NCI-H1930 (cell line): ENCODE results near the gene DHRS2.

Experiments used
- DNase-seq, 2 experiments: peaks; one replicate each; lab custom pipeline; 2025; lab: John Stamatoyannopoulos, UW

Gene DHRS2

GRCh38 chr14:23612802-23613201 lies 23.4 kb upstream of the DHRS2 start:
- no peak for DNase-seq

GRCh38 chr14:23613242-23614070 lies 22.7 kb upstream of the DHRS2 start:
- DNase-seq: no peak

- no peak for DNase-seq
Observed at GRCh38 chr14:23614395-23614828, 21.8 kb upstream of the DHRS2 start.

GRCh38 chr14:23615856-23616255 lies 20.3 kb upstream of the DHRS2 start:
- no peak for DNase-seq

- no peak for DNase-seq
Observed at GRCh38 chr14:23617539-23617938, 18.6 kb upstream of the DHRS2 start.

- no peak for DNase-seq
Observed at GRCh38 chr14:23618415-23618988, 17.7 kb upstream of the DHRS2 start.

GRCh38 chr14:23620177-23620702 lies 15.9 kb upstream of the DHRS2 start:
- no peak for DNase-seq

GRCh38 chr14:23621204-23621931 lies 14.8 kb upstream of the DHRS2 start:
- DNase-seq: no peak

GRCh38 chr14:23621932-23622730 lies 14.0 kb upstream of the DHRS2 start:
- no peak for DNase-seq

- DNase-seq: no peak
Observed at GRCh38 chr14:23622990-23623389, 13.2 kb upstream of the DHRS2 start.

- no peak for DNase-seq
Observed at GRCh38 chr14:23623962-23624361, 12.2 kb upstream of the DHRS2 start.

- no peak for DNase-seq
Observed at GRCh38 chr14:23624830-23625404, 11.2 kb upstream of the DHRS2 start.

GRCh38 chr14:23626946-23627345 lies 9.2 kb upstream of the DHRS2 start:
- no peak for DNase-seq

- DNase-seq: no peak
Observed at GRCh38 chr14:23627961-23628360, 8.2 kb upstream of the DHRS2 start.

GRCh38 chr14:23629204-23629603 lies 7.0 kb upstream of the DHRS2 start:
- DNase-seq: no peak

GRCh38 chr14:23629832-23630396 lies 6.2 kb upstream of the DHRS2 start:
- no peak for DNase-seq

- no peak for DNase-seq
Observed at GRCh38 chr14:23630687-23631086, 5.5 kb upstream of the DHRS2 start.

- DNase-seq: no peak
Observed at GRCh38 chr14:23631234-23631633, 4.9 kb upstream of the DHRS2 start.

GRCh38 chr14:23631702-23632460 lies 4.3 kb upstream of the DHRS2 start:
- peak; percentile 47 to 70 for DNase-seq

- DNase-seq: no peak
Observed at GRCh38 chr14:23632461-23633159, 3.6 kb upstream of the DHRS2 start.
